Stimulated activated CD8-positive, alpha-beta memory T cell treated with anti-CD3 and anti-CD28 coated beads, Interleukin-7, amount 100 ng/mL, for 1 hour (primary cell): Measurements from ENCODE around the gene CAP1.
"Not testable (repeated sequence)": the region's sequence is repeated elsewhere in the genome, so short reads cannot be mapped to it uniquely, and the experiment has no call there.

Experiments
- DNase-seq, 2 donors: peaks; one replicate each; pipeline ENCODE4 v3.0.0-alpha.2; 2020; ENCODE audit warnings: low read depth in 2 of 2

Gene CAP1

GRCh38 chr1:40030528-40031135 lies 9.9 kb upstream of the CAP1 start:
- DNase-seq = no peak

GRCh38 chr1:40032240-40032891 lies 8.2 kb upstream of the CAP1 start:
- DNase-seq = peak in 1 of 2 donors; percentile 18

DNA sequence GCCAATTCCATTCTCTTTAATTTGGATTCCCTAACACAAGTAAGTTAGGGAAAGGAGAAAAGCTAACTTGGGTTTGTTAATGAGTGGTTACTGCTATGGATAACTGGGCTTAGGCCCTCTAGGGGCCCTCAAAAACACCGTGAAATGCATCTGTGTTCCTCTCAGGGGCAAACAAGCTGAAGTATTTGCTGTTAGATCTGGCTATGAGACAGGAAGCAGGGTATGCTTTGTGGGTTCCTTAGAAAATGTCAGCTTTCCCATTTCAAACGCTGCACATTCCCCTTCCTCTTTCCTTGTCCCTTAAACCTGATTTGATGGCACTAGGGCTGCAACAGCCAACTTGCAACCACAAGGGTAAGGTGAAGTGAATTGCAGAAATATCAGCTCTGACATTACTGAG lies 5.7 kb upstream of the CAP1 start:
- no peak for DNase-seq

- DNase-seq = no peak
These were observed 4.0 kb upstream of the CAP1 start for GRCh38 chr1:40036574-40036973.

DNA sequence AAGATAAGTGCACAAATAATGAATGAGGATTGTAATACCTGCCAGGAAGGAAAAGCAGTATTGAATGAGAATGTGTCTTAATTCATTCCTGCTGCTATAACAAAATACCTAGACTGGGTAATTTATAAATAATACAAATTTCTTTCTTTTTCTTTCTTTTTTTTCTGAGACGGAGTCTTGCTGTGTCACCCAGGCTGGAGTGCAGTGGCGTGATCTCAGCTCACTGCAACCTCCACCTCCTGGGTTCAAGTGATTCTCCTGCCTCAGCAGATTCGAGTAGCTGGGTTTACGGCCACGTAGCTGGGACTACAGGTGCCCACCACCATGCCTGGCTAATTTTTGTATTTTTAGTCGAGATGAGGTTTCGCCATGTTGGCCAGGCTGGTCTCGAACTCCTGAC lies 3.3 kb upstream of the CAP1 start:
- DNase-seq = not testable (repeated sequence)

- no peak for DNase-seq
These were observed 1.8 kb upstream of the CAP1 start for GRCh38 chr1:40038697-40039096.

DNA sequence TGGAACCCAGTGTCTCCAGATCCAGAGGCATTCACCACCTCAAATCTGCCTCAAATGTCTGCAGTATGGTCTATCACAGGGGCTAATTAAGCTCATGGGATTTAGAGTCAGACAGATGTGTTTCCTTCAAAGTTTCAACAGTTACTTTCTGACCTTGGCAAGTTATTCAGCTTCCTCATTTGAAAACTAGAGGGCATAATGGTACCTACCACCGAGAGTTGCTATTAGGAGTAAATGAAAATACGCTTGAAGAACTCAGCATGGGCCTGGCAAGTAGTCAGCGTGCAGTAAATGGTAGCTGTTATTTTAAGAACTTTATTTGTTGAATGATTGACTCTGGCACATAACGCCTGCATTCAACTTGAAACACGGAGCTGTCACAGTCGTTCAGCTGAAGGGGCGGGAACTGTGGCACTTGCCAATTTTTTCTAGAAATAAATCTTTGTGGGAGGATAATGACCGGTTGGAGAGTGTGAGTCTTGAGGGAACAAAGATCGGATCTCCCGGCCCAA lies 1.2 kb upstream of the CAP1 start:
- DNase-seq = no peak

- peak; percentile 45 to 54 for DNase-seq
These were observed 595 bp upstream of the CAP1 start for GRCh38 chr1:40039757-40040510.

DNA sequence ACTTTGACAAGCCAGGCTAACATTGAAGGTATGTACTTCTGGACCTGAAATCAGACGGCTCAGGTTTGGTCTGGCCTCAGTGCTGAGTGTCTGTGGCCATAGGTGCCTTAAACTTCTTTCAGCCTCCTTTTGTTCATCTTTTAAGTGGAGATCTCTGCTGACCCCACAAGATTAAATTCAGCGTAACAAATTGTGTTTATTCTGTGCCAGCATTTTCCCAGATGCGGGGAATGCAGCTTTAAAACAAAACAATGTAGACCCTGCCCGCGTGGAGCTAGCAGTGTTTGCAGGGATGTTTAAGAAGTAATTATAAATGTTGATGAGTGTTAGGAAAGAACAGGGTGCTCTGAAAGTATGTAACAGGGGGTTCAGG lies 923 bp downstream of the CAP1 start:
- DNase-seq = no peak

GRCh38 chr1:40042341-40042740 lies 1.8 kb downstream of the CAP1 start:
- DNase-seq = no peak

- DNase-seq = no peak
These were observed 3.6 kb downstream of the CAP1 start for GRCh38 chr1:40044110-40044509.

GRCh38 chr1:40045182-40045581 lies 4.7 kb downstream of the CAP1 start:
- DNase-seq = no peak

DNA sequence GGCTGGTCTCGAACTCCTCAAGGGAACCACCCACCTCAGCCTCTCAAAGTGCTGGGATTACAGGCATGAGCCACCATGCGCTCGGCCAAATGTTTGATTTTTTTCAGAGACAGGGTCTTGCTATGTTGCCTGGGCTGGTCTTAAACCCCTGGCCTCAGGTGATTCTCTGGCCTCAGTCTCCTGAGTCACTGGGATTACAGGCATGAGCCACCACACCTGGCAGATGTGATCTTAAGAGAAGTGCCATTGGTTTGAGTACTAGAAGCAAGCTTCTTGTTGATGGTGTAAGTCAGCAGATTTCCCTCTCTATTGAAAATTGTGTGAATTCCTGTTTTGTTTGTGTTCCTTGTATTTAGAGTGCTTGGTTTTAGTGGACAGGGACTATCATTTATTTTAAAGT lies 5.2 kb downstream of the CAP1 start:
- DNase-seq = no peak

DNA sequence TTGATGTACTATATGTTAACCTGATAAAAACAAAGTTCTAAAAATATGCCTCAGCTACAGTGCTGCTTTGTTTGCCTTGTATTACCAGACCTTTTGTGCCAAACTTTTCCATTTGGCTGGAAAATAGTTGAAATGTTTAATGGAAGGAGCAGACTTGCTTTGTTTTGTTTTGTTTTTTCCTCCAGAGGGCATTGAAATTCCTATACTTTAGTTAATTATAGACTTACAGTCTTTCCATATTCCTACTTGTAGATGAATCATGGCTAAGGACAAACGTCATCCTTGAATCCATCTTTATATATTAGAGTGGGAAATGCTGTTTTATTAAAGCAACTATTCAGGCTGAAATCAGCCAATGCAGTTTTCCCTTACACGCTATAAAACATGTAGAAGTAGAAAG lies 6.7 kb downstream of the CAP1 start:
- no peak for DNase-seq

DNA sequence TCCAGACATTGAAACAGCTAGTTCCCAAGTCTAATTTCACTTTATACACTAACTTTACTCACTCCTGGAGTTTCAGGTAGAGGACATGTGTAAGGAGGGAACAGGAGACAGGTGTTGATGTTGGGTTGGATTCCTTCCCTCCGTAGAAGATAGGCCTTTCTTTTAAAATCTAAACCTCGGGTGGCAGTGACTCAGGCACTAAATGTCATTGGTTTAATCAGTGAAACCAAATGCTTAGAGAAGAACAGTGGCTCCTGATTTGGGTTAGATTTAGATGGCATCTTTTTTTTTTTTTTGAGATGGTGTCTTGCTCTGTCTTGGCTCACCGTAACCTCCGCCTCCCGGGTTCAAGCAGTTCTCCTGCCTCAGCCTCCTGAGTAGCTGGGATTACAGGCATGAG lies 7.2 kb downstream of the CAP1 start:
- DNase-seq = no peak

DNA sequence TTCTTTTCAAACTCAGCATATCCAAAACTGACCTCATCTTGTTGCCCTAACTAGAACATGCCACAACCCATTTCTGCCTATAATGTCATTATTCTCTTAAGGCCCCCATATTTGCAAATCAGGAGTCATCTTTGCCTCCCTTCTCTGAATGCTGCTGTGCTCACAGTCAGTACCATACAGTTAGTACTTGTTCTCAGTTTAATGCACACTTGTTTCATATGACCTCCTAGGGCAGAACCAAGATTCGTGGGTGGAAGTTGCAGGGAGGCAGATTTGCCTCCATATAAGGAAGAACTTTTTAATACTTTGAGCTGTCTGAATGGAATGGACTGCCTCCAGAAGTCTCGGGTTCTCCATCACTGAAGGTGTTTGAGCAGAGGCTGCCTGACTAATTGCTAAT lies 9.2 kb downstream of the CAP1 start:
- no peak for DNase-seq

- no peak for DNase-seq
These were observed 10.3 kb downstream of the CAP1 start for GRCh38 chr1:40050863-40051262.

DNA sequence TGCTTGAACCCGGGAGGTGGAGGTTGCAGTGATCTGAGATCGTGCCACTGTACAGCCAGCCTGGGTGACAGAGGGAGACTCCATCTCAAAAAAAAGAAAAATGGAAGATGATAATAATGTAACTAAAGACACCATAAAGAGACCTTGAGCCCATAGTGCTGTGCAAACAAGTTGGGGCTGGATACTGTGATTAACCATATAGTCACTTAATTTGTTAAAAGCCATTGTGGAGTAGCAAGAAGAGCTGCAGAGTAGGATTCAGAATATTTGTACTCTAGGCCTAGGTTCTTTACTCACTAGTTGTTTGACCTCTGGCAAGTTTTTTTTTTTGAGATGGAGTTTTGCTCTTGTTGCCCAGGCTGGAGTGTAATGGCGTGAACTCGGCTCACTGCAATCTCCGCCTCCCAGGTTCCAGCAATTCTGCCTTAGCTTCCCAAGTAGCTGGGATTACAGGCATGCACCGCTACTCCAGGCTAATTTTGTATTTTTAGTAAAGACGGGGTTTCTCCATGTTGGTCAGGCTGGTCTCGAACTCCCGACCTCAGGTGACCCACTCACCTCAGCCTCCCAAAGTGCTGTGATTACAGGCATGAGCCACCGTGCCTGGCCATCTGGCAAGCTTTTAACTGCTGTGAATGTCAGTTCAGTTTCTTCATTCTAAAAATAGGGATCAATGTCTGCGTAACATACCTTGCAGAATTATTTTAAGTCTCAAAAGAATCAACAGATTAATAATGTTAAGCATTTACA lies 12.8 kb downstream of the CAP1 start:
- DNase-seq = no peak

GRCh38 chr1:40056519-40057309 lies 16.2 kb downstream of the CAP1 start:
- DNase-seq = no peak

GRCh38 chr1:40057310-40058030 lies 16.9 kb downstream of the CAP1 start:
- DNase-seq = no peak

DNA sequence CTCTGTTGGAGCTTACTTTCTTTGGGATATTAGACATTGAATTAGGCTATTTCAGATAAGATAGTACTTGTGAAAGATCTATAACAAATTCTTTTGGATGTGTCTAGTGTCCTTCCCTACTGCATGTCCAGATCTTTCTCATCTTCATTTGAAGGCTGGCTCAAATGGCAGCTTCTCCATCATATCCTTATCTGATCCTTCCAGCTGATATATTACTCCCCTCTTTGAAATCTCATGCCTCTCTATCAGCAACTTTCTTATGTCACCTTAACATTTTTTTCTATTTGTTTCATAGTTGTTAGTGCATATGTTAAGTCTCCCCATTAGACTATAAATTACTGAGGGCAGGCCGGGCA lies 17.5 kb downstream of the CAP1 start:
- DNase-seq = no peak
